NCI-H2107 (cell line): Measurements from ENCODE around the gene SRSF6.
A peak's percentile ranks its signal among the peaks of the same experiment; 100 is the strongest.
"Not testable (repeated sequence)": the region's sequence is repeated elsewhere in the genome, so short reads cannot be mapped to it uniquely, and the experiment has no call there.

Source experiments
- DNase-seq: peaks from one replicate; lab custom pipeline; 2025; lab: John Stamatoyannopoulos, UW

The SRSF6 gene

DNA sequence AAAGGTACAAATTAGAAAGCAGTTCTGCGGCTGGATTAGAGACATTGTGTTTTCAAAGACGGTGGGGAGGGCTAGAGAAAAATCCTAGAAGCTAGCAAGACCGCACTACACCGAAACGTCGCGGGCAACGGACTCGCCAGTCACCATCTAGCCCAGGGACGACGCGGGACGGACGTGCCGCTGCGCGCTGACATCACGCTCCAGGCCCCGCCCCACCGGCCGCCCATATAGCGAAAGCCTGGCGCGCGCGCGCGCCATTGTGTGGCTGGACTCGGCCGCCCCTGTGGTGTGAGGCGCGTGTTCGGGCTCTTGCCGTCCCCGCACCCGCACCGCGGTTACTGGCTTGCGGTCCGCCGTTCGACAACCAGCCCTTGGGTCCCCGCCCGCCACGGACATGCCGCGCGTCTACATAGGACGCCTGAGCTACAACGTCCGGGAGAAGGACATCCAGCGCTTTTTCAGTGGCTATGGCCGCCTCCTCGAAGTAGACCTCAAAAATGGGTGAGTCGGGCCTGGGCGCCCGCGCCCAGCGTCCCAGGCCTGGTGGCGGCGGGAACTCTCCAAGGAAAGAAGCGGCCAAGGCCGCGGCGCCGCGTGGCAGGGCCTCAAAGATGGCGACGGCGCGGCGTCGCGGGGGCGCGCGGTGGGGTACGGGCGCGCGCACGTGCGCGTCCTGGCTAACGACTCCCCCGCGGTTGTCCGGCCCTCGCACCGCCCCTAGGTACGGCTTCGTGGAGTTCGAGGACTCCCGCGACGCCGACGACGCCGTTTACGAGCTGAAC lies at the start of gene SRSF6:
TSS of gene SRSF6 (plus strand) at position 257 of the 782 bp plus-strand sequence. CDS start at position 395, 138 bp downstream.
- DNase-seq = peak; percentile 44

DNA sequence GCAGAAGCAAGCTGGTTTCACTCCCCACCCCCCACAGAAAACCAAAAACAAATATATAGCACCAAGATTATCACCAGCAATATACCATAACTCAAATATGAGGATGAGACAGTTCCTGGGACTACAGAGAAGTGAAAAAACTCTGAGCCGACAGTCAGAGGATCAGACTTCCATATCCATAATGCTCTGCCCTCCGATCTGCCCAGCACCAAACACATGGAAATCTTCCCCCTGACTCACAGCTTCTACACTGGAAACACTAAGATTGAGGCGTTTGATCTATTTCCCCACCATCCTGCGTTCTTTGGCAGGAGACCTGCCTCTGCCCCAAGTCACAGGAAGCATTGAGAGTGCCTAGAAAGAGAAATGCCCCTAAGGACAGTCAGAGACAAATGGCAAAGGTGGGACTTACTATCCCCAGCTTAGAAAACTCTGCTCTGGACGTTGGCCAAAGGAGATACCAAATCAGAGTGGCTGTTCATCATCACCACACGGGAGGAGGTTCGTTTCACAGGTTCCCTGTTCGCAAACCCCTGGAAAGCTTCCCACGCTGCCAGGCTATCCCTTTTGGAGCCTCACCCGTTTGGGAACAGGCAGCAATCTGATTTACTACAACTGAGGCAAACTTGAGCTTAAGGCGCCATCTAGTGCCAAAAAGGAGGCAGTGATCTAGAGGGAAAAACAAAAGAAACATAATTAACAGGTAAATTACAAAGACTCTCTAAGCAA lies 48.7 kb upstream of the SRSF6 start:
- no peak for DNase-seq

DNA sequence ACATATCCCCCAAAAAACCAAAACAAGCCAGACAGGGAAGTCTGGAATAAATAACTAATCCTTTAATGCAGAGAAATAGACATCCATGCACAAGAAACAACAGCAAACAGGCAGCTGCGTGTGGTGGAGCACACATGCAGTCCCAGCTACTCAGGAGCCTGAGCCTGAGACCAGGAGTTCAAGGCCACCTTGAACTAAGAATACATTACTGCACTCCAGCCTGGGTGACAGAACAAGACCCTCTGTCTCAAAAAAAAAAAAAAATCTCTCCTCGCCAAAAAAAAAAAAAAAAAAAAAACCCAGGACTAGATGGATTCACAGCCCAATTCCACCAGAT lies 48.2 kb upstream of the SRSF6 start:
- DNase-seq = no peak

DNA sequence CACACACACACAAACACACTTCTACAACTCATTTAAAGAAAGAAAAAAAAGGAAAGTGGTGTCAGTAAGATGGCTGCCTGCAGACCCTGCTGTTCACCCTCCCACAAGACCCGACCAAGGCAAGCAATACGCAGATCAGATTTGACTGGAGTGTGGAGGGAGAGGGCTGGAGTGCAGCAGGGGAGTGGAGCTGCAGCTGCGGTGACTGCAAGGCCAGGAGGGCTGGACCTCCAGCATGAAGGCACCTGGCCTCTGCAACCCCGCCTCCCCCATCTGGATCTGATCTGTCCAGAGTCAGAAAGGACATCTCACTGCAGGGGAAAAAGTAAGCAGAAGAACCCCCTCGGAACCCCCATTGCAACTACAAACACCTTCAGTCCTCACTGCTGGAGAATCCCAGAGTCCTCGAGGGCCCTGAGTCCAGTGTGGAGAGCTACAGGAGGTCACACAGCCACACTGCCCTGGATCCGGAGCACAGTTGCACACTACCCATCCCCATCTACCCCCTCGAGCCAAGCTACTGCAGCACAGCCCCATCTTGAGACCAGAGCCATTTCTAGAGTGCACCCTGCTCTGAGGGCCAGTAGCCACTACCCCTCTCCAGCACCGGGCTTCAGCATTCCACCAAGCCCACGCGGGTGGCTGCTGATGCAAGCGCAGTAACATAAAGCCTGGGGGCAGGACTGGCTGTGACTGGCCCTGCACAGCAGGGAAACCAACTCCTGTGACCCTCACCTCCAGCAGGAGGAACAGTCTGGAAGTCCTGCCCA lies 41.9 kb upstream of the SRSF6 start:
- DNase-seq = no peak

DNA sequence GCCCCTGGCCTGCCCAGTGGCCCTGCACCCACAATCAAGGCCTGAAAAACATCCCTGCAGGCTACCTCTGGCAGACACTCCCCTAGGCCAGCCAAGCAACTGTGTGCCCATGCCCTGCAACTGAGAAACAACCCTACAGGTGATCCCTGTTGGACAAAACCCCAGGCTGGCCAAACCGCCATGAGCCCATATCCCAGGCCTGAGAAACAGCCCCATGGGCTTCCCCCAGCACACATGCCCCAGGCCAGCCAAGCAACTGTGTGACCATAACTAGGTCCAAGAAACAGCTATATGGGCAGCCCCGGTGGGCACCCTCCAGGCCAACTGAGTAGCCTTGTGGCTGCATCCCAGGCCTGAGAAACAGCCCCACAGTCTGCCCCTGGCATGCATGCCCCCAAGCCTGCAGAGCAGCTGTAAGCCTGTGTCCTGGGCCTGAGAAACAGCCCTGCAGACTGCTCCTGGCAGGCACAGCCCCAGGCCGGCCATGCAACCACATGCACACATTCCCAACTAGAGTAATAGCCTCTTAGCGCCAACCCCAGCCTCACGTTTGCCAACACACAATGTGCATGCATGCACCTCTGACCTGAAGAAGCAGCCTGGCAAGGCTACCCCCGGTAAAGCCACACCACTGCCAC lies 41.0 kb upstream of the SRSF6 start:
- no peak for DNase-seq

DNA sequence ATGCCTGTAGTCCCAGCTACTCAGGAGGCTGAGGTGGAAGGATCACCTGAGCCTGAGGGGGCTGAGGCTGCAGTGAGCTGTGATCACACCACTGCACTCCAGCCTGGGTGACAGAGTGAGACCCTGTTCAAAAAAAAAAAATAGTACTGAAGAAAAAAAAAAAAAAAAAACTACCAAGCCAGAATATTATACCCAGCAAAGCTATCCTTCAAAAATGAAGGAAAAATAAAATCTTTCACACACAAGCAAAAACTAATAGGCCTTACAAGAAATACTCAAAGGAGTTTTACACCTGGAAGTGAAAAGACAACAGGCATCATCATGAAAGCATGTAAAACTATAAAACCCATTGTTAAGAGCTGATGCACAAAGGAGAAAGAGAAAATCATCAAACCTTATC lies 37.5 kb upstream of the SRSF6 start:
- DNase-seq = no peak

DNA sequence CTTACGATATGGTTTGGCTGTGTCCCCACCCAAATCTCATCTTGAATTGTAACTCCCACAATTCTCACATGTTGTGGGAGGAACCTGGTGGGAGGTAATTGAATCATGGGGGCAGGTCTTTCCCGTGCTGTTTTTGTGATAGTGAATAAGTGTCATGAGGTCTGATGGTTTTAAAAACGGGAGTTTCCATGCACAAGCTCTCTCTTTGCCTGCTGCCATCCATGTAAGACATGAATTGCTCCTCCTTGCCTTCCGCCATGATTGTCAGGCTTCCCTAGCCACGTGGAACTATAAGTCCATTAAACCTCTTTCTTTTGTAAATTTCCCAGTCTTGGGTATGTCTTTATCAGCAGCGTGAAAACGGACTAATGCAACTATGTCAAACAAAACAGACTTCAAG lies 36.8 kb upstream of the SRSF6 start:
- not testable (repeated sequence) for DNase-seq

DNA sequence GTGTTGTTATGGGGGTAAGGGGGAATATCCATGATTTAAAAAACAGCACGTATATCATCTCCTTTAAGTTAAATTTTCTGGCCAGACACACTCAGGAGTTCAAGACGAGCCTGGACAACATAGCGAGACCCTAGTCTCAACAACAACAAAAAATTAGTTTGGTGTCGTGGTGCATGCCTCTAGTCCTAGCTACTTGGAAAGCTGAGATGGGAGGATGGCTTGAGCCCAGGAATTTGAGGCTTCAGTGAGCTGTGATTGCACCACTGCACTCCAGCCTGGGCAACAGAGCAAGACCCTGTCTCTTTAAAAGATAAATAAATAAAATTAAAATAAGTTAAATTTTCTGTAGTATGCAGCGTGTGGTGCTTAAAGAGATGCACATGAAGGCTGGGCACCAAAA lies 31.5 kb upstream of the SRSF6 start:
- no peak for DNase-seq

DNA sequence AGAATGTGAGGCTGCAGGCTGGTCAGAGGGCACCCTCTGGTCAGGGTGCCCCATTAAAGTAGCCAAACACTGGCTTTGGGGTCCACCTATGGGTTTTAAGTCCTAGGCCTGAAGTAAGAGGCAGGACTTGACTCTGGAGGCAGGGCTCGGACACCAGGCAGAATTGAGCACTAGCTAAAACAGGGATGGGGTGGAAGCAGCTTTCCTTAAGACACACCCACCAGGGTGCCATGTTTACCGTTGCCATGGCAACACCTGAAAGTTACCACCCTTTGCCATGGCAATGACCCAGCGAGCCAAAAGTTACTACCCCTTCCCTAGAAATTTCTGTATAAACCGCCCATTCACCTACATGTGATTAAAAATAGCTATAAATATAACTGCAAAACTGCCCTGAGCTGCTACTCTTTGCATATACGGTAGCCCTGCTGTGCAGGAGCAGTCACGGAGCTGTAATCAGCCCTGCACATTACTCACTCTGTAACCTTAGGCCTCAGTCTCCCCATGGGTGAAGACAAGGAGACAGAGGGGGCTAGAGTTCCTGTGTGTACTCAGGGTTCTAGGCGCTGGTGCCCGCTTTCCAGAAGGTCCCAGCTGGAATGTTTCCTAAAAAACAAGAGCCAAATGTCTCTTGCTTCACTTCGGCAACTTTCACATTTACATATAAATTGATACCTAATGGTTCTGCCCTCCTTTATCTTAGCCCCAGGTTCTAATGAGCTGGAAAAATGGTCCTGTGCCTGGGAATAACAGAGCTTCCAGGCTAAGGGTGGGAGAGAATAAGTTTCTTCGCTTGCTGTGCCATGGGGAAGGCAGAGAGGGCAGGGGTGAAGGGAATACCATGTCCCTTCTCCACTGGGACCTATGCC lies 27.2 kb upstream of the SRSF6 start:
- no peak for DNase-seq

DNA sequence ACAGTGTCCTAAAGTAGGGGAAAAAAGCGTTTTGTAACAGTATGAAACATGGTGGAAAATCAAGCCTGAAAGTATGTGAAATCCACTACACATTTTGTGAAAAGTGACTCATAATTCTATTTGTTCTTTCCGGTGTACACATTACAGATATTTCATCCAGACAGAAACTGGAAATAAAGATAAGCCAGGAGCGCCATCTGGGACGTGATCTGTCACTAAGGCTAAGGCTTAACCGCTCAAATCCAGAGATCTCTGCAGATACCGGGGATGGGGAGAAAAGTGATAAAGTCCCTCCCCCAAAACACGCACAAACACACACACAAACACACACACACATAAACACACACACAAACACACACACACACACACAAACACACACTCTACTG lies 26.6 kb upstream of the SRSF6 start:
- no peak for DNase-seq

DNA sequence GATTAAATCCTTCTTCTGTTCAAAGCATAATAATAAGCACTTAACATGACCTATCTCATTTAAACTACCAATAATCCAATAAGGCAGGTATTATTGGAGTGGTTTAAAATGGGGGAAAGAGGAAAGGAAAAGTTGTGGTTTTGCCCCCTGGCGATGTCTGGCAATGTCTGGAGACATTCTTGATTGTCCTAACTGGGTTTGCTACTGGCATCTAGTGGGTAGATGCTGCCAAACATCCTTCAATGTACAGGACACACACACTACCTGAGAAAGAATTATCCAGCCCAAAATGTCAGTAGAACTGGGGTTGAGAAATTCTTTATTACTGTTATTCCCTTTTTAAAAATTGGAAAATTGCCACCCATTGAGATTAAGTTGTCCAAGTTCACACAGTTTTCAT lies 25.2 kb upstream of the SRSF6 start:
- no peak for DNase-seq

DNA sequence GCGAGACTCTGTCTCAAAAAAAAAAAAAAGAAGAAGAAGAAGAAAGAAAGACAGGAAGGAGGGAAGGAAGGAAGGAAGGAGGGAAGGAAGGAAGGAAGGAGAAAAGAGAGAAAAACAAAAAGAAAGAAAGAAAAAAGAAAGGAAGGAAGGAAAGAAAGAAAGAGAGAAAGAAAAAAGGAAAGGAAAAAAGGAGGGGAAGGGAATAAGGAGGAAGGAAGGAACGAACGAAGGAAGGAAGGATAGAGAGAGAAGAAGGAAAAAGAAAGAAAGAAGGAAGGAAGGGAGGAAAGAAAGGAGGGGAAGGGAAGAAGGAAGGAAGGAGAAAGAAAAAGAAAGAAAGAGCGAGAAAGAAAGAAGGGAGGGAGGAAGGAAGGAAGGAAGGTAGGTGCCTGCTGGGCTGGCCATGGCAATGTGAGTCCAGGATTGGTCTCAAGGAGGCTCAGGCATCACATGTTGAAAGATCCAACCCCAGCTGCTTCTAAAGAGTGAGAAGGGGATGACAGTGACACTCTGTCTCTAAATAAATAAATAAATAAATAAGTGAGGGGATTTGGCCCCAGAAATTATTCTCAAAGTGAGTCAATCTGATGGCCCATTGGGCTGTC lies 24.3 kb upstream of the SRSF6 start:
- DNase-seq = no peak

DNA sequence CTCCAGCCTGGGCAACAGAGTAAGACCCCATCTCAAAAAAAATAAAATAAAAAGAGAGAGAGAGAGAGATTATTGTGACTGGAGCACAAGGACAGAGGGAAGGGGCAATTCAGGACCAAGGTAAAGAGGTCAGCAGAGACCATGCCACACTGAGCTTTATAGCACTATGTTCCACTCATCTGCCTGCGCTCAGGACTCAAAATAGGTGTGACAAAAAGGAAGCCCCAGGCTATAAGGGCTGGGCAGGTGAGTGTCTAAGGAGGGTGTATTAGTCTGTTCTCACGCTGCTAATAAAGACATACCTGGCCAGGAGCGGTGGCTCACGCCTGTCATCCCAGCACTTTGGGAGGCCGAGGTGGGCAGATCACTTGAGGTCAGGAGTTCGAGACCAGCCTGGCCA lies 23.1 kb upstream of the SRSF6 start:
- no peak for DNase-seq

DNA sequence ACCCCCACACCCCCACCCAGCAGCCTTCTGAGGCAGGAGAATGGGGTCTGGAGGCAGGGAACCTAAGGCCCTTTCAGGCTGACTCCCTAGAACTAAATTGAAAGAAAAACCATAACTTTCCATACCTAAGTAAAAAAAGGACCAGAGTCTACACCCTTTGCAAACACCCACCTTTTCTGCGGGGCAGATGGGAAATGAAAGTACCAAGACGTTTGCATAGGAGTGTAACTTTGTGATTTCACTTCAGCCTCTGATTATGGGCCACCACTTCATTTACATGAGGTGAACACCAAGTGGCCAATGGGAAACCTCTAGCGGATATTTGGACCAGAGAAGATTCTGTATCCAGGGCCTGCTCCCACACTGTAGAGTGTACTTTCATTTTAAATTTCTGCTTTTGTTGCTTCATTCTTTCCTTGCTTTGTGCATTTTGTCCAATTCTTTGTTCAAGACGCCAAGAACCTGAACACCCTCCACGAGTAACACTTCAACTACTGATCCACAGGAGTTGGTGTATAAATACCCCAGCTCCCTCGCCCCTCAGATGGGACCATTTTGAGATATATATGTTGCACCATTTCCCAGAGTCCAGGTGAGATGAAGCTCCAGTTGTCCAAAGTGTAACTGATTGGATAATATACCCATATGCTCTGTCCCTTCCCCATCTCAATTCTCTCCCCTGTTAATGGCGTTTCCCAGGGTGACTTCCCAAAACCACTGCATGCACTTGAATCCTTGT lies 18.9 kb upstream of the SRSF6 start:
- no peak for DNase-seq

DNA sequence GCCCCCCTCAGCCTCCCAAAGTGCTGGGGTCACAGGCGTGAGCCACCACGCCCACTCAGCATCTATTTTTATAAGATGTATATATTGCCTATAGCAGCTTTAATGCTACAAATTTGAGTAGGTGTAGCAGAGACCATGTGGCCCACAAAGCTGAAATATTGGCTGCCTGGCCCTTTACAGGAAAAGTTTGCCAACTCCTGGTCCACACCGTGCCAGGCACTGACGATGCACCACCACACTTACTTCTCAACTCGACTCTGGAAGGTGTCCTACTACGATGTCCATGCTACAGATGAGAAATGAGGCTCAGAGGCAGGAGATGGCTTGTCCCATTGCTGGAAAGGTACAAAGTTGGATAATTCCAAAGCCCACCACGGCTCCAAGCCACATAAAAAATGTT lies 17.2 kb upstream of the SRSF6 start:
- DNase-seq = no peak

DNA sequence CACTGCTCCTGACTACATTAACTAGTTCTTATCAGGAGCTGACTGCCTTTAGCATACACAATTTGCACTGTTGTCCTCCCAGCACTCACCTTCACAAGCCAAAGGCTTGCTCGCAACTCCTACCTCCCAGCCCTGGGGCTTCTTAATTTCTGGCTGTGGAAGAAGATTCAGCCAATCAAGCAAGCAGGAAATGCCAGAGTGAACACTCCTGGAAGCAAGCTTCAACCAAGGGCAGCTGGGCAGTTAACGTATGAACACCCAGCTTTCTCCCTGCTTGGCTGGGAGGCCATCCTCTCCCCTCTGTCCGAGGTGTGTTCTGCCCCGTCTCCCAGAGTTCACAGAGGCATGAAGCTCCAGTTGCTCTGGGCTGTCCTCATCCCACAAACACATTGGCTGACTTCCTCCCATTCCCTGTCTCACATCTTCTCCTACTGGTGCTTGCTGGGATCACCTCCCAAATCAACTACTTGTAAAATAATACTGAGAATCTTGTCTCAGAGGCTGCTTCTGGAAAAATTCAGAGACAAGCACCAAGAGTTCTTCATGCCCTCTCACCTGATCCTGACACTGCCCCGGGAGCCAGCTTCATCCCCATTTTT lies 15.3 kb upstream of the SRSF6 start:
- DNase-seq = no peak

DNA sequence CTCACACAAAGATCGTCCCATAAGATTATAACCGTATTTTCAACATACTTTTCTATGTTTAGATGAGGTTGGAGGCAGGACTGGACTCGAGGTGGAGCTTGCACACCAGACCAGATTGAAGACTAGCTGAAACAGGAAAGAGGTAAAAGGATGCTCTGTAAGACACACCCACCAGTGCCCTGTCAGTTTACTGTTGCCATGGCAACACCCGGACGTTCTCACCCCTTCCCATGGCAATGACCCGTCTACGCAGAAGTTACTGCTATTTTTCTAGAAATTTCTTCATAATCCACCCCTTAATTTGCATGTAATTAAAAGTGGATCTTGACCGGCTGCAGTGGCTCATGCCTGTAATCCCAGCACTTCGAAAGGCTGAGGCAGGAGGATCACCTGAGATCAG lies 13.6 kb upstream of the SRSF6 start:
- no peak for DNase-seq

DNA sequence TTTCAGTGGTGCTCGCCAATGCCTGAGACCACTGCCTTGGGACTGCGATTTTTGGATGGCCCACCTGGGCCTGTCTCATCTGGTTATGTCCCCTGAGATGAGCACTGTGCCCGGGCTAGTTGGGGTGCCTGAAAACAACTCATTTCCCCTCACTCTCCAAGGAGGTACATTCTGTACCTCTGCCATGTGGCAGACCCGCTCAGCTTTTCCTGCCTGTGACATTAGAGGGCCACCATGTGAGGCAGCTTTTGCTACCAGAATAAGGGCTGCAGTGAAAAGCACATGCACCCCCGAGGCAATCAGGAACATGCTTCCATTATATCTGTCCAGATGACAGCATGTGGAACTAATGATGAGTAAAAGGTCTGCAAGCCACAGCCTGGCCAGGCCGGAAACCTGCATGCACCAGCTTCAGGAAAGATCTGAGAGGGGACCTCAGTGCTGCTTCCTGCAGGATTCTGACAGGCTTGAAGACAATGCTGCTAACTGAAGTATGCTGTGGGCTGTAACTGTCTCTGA lies 11.3 kb upstream of the SRSF6 start:
- no peak for DNase-seq

DNA sequence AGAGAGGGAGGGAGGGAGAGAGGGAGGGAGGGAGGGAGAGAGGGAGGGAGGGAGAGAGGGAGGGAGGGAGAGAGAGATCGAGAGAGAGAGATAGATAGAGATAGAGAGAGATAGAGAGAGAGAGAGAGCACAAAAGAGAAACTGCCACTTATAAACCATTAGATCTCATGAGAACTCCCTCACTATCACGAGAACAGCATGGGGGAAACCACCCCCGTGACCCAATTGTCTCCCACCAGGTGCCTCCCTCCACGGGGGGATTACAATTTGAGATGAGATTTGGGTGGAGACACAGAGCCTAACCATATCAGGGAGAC lies 9.3 kb upstream of the SRSF6 start:
- not testable (repeated sequence) for DNase-seq
